Islet of Langerhans (tissue), 1 donor: Measurements from ENCODE around the gene PLA2G4B.

Source experiments
- FAIRE-seq: peaks from one replicate; lab custom pipeline; 2011; peaks lifted over from hg19 to GRCh38; lab: Jason Lieb, UNC

The PLA2G4B gene

GRCh38 chr15:41886741-41887140, 48.1 kb downstream of the PLA2G4B start:
- no peak for FAIRE-seq

DNA sequence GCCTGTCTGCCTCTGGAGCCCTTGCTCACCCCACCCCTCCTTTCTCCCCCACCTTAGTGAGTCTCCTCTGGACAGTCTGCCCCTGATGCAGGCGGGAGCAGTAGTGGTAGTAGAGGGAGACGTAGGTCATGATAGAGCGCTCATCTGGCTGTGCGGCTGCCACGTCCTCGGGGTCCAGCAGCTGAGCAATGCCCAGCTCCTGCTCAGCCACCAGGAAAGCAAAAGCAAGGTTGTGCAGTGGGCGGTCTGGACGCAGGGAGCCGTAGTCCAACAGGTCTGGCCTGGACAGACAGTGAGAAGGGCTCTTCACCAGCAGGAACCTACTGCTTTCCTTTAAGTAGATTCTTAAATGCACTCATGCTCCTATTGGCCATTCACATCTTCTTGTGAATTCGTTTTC, 48.5 kb downstream of the PLA2G4B start:
- no peak for FAIRE-seq

DNA sequence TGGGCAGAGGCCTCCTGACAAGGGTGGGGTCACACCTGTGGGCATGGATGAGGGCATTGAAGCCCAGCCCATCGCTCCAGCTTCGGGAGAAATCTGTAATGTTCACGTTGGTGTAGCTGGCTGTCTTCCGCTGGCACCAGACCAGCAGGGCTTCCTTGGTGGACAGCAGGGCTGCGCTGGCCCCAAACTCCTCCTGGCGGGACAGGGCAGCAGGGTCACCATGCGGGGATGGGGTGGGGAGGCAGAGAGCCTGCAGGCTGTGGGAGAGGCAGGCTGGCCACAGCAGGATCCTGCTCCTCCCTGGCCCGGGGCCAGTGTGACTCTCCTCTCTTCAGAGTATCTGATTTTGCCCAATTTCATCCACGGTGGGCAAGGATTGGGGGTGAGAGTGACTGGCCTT, 49.2 kb downstream of the PLA2G4B start:
- no peak for FAIRE-seq

- FAIRE-seq: no peak
Measured at GRCh38 chr15:41888662-41889253, 50.1 kb downstream of the PLA2G4B start.

GRCh38 chr15:41890050-41890690, 51.5 kb downstream of the PLA2G4B start:
- no peak for FAIRE-seq

DNA sequence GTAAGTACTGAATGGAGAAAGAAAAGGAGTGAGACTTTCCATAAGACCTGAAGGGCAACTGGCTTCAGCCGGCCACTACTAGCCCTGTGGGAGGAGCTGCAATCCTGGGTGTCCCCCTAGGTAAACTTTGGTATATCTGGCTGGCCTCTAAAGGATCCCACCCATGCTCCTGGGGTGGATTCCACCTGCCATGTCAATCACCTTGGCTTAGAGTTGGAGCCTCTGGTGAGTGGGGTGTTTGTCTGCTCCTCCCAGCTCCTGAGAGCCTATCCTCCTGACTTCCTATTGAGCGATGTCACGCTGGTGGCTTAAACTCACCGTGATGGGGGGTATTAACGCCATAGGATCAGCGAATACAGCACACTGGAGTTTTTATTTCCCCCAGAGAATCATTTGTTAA, 52.6 kb downstream of the PLA2G4B start:
- FAIRE-seq: no peak

DNA sequence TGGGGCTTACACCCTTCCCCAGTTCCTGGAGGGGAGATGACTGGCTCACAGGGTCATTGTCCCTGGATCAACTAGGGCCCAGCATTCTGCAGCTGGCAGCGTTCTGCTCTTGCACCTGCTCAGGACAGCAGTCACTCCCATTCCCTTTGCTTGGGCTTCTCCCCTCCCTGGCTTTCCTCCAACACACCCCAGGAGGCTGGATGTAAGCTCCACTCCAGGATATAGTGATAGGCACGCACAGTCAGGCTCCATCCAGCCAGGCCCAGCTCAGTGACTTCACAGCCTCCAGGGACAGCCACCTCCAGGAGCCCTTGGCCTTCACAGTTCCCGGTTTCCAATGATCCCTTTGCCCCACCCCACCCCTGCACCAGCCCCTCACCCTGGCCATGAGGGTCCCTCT, 53.3 kb downstream of the PLA2G4B start:
- FAIRE-seq: no peak

DNA sequence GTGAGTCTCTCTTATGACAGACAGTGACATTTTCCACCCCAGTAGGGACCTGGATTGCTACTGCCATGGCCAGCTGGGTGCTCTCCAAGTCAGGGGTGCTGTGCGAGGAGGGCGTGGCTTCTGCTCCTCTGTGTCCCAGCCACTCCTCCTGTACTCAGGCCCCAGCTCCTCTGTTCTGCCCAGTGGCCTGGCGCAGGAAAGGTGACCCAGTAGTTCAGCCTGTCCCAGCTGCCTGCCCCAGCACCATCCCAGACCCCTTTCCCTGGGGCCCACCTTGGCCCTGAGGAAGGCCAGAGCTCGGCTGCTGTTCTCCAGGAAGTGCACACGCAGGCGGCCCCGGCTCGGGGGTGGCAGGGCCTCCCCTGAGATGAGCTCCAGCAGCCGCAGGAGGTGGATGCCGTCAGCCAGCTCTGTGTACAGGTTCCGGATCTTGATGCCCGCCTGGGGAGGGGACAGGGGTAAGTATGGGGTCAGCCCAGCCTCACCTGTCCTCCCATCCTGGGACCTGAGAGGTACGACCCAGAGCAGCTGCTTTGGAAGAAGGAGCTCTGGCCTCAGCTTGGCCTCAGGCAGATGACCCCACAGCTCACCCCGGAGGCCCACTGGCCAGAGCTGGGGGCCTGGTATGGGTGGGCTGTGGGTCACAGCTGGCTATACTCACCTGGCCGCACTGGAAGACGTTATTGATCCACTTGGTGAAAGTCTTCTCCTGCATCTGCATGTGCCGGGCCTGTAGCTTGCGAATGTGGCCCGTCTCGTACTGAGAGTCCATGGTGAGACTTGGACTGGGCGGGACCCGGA, 54.2 kb downstream of the PLA2G4B start:
- FAIRE-seq: no peak

- FAIRE-seq: no peak
Measured at GRCh38 chr15:41893422-41894250, 55.0 kb downstream of the PLA2G4B start, which contains the start of gene SPTBN5. SPTBN5 (minus strand) TSS chr15:41894053; CDS start chr15:41893497, 556 bp downstream.

DNA sequence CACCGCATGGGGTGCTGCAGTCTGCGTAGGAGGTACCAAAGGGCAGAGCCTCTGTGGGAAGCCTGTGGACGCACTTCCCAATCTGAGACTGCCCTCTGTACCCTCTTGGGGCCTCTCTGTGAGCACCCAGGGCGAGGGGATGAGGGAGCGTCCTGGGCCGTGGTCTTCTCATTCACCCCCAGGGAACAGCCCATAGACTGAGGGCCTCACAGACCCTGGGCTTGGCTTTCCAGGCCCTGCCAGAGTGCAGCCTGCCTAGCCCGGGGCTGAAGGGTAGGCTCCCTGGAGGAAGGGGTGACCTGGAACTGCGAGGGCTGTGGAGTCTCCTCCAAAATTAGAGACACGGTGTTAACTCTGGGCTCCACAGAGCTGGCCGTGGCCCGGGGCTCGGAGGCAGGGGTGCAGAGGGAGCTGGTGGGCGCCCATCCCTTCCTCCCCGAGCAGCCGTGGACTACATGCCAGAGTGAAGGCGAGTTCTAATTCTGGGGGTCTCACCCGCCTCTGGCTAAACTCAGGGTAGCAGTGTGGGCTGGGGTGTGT, 55.7 kb downstream of the PLA2G4B start:
- FAIRE-seq: no peak

DNA sequence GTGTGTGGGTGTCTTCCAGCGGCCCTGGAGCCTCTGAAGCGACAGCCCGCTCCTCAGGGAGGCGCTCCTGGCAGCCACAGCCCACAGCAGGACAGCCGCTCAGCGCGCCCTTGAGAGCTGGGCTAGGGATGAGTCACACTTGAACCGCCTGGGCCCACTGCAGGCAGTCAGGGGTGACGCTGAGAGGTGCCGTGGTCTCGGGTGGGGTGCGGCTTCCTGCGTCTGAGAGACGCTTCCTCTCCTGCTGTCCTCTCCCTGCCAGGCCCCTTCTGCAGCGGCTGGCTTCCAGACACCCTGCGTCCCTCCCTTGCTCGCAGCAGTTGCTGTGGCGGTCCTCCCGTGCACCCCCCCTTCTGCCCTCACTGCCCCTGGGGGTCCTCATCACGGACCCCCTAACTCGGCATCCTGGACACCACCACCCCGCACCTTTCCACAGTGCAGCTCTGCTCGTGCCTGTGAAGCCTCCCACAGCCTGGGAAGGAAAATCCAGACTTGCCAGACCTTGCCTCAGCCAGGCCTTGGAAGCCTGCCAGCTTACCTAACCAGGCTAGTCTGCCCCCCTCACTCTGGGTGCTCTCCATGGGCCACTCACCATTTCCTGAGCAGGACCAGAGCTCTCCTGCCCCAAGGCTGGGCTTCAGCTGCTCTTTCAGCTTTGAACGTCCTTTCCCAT, 56.3 kb downstream of the PLA2G4B start:
- FAIRE-seq: no peak

DNA sequence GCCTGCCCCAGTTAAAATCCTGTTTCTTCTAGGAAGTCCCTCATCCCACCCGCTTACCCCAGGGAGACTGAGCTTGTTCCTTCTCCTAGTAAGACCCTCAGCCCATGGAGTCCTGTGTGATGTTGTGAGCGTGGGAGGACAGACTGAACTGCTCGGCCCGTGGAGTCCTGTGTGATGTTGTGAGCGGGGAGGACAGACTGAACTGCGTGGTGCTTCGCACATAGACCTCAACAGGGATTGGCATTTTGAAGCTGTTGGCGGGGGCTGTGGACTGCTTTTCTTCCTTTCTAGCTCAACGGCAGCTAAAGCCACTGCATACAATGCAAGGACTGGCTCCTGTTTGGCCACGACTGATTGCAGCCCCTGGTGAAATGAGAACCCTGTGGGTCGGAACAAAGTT, 56.8 kb downstream of the PLA2G4B start:
- FAIRE-seq: no peak

DNA sequence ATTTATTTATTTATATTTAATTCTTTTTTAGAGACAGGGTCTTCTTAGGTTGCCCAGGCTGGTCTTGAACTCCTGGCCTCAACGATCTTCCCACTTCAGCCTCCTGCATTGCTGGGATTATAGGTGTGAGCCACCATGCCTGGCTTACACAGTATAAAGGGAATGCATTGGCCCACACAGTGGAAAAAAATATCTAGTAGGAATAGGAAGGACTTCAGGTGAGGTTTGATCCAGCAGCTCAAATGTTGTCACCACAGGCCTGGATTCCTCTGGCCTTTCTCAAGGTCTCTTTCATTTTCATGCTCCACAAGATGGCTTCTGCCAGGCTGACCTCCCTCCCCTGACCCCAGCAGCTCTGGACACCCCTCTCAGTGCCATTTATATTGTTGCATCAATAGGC, 57.3 kb downstream of the PLA2G4B start:
- FAIRE-seq: no peak

GRCh38 chr15:41896566-41896965, 57.9 kb downstream of the PLA2G4B start:
- no peak for FAIRE-seq

- FAIRE-seq: no peak
Measured at GRCh38 chr15:41897363-41897799, 58.7 kb downstream of the PLA2G4B start.
